Measurements from ENCODE around the gene IQGAP2.

Gene IQGAP2

DNA sequence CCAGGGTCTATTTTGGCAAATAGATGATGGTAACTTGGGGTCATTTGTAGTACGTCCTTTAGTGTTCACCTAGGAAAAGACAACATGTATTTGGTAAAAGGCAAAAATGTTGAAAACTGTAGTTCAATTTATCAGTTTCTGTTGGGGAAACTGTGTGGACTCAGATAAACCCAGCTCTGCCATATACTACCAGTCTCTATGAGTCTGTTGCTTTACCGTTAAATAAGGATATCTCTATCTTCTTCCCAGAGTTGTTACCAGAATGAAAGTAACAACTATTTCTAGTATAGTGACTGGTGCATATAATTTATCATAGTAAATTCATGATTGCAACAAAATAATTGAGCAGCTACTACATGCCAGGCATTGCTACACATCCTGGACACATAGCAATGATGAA is 3.8 kb upstream of the IQGAP2 start:
- Histone ChIP-seq H3K79me2 (ENCODE audit: insufficient read depth, low read length) (no peaks in the 10 kb centered on the region), H3K27ac (ENCODE audit: low read depth, low read length) (no peak overlapping the region), H3K9ac (ENCODE audit: low read length) (no peak overlapping the region), H3K4me3 (ENCODE audit: insufficient read depth, low read length, poor library complexity, severe bottlenecking) (no peak overlapping the region), H3K9me3 (ENCODE audit: insufficient read depth, low read length) (no peaks in the 10 kb centered on the region), H2AFZ (ENCODE audit: low read depth, low read length, severe bottlenecking) (no peak overlapping the region), H3K27me3 (ENCODE audit: low read length) (no peaks in the 10 kb centered on the region), H3K9me2 (replicated peaks; ENCODE audit: insufficient read depth, low read length) (no peaks in the 10 kb centered on the region), H4K20me1 (ENCODE audit: low read depth, low read length) (no peaks in the 10 kb centered on the region; the same call in 1 of the 2 replicates), H3K4me2 (ENCODE audit: low read depth, low read length, poor library complexity, severe bottlenecking) (no peak overlapping the region), H3K36me3 (ENCODE audit: low read length) (no peaks in the 10 kb centered on the region), H3F3A (ENCODE audit: insufficient read depth) (0 out of 2 replicates have a peak, but pooled peaks cover 5% of the 10 kb centered on the region)
- no peak for TF ChIP-seq CTCF (IDR thresholded peaks at IDR 0.05; ENCODE audit: insufficient read depth, low read length, poor library complexity, severe bottlenecking)
- TF ChIP-seq EZH2phosphoT487 (conservative IDR thresholded peaks at IDR 0.05; ENCODE audit: low read length): no peak

DNA sequence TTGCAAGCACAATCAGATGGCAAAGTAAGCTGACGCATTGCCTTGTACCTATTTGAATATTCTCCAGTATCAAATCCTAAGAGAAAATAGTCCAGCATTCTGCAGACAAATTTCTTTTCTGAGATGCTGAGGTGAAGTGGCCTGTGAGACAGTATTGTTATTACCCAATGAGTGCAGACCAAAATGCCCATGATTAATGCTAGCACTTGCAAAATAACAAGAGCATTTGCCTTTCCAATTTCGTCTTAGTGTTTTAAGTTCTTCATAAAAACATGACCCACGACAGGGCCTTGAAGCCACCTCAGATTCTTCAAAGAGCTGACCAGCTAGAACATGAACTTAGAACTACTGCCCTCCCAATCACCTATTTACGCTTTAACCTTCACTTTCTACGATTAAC is 2.6 kb upstream of the IQGAP2 start:
- no peaks in the 10 kb centered on the region for H3K27me3 ChIP-seq (ENCODE audit: low read length)
- no peaks in the 10 kb centered on the region for H3K36me3 ChIP-seq (ENCODE audit: low read length)
- no peak overlapping the region for H3K27ac ChIP-seq (ENCODE audit: low read depth, low read length)

DNA sequence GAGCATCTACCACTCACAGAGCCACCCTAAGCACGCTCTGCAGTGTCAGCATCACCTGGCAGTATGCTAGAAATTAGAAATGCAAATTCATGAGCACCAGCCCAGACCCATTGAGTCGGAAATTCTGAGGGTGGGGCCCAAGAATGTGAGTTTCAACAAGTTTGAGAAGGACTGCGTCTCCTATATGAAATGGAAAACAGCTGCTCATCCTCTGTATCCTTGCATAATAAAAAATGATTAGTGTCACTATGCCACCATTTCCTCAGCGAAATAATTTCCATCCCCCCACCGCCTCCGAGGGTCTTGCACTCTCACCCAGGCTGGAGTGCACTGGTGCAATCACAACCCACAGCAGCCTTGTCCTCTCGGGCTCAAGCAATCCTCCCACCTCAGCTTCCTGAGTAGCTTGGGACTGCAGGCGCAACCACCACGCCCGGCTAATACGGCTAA is 1.3 kb upstream of the IQGAP2 start:
- TF ChIP-seq EZH2phosphoT487 (conservative IDR thresholded peaks at IDR 0.05; ENCODE audit: low read length): no peak
- no peak for TF ChIP-seq CTCF (IDR thresholded peaks at IDR 0.05; ENCODE audit: insufficient read depth, low read length, poor library complexity, severe bottlenecking)
- H3K36me3 ChIP-seq (ENCODE audit: low read length): no peaks in the 10 kb centered on the region
- no peaks in the 10 kb centered on the region for H3K9me2 ChIP-seq (replicated peaks; ENCODE audit: insufficient read depth, low read length)
- no peaks in the 10 kb centered on the region; the same call in 1 of the 2 replicates for H4K20me1 ChIP-seq (ENCODE audit: low read depth, low read length)
- H2AFZ ChIP-seq (ENCODE audit: low read depth, low read length, severe bottlenecking): no peak overlapping the region
- no peaks in the 10 kb centered on the region for H3K27me3 ChIP-seq (ENCODE audit: low read length)
- peak overlapping the region; percentile 63 for H3K4me2 ChIP-seq (ENCODE audit: low read depth, low read length, poor library complexity, severe bottlenecking)
- 0 out of 2 replicates have a peak, but pooled peaks cover 5% of the 10 kb centered on the region for H3F3A ChIP-seq (ENCODE audit: insufficient read depth)
- H3K4me3 ChIP-seq (ENCODE audit: insufficient read depth, low read length, poor library complexity, severe bottlenecking): peak overlapping the region; percentile 55
- no peaks in the 10 kb centered on the region for H3K9me3 ChIP-seq (ENCODE audit: insufficient read depth, low read length)
- no peak overlapping the region; the same call in 1 of the 2 replicates for H3K9ac ChIP-seq (ENCODE audit: low read length)
- H3K79me2 ChIP-seq (ENCODE audit: insufficient read depth, low read length): no peaks in the 10 kb centered on the region
- H3K27ac ChIP-seq (ENCODE audit: low read depth, low read length): no peak overlapping the region

More for the DNA sequence above, 2.6 kb upstream of the IQGAP2 start:
- H3K4me3 ChIP-seq (ENCODE audit: insufficient read depth, low read length, poor library complexity, severe bottlenecking): no peak overlapping the region
- TF ChIP-seq EZH2phosphoT487 (conservative IDR thresholded peaks at IDR 0.05; ENCODE audit: low read length) (no peak), CTCF (IDR thresholded peaks at IDR 0.05; ENCODE audit: insufficient read depth, low read length, poor library complexity, severe bottlenecking) (no peak)
- no peaks in the 10 kb centered on the region; the same call in 1 of the 2 replicates for H4K20me1 ChIP-seq (ENCODE audit: low read depth, low read length)
- no peaks in the 10 kb centered on the region for H3K9me3 ChIP-seq (ENCODE audit: insufficient read depth, low read length)
- no peaks in the 10 kb centered on the region for H3K9me2 ChIP-seq (replicated peaks; ENCODE audit: insufficient read depth, low read length)
- H2AFZ ChIP-seq (ENCODE audit: low read depth, low read length, severe bottlenecking): no peak overlapping the region
- H3K4me2 ChIP-seq (ENCODE audit: low read depth, low read length, poor library complexity, severe bottlenecking): no peak overlapping the region
- no peaks in the 10 kb centered on the region for H3K79me2 ChIP-seq (ENCODE audit: insufficient read depth, low read length)
- no peak overlapping the region for H3K9ac ChIP-seq (ENCODE audit: low read length)
- H3F3A ChIP-seq (ENCODE audit: insufficient read depth): 0 out of 2 replicates have a peak, but pooled peaks cover 5% of the 10 kb centered on the region

All from SU-DHL-6 (cell line).